PC-9 (cell line): Measurements from ENCODE around the gene PDE10A. TPM values are rescaled to one million over a fixed set of nuclear protein-coding genes. Genes with fewer than 3 reads are reported as not detected.
"Not testable (repeated sequence)": the region's sequence is repeated elsewhere in the genome, so short reads cannot be mapped to it uniquely, and the experiment has no call there.

Experiments
- BruUV-seq: library from RNA; stranded (reverse); fragments of 400-500 nt; replicated peaks from 2 replicates; lab custom pipeline; 2021; lab: Mats Ljungman, UMichigan
- CTCF ChIA-PET: fragments of 300-600 bp; sonication (Branson Sonifier 250); formaldehyde crosslinking; loops from one replicate; lab custom pipeline; 2022; ENCODE audit warnings: antibody characterized with exemption; lab: Charles Lee
- POLR2A ChIA-PET: fragments of 300-600 bp; sonication (Branson Sonifier 250); formaldehyde crosslinking; loops from one replicate; lab custom pipeline; 2022; ENCODE audit warnings: antibody characterized with exemption; ENCODE audit not compliant: unreplicated experiment; lab: Charles Lee
- DNase-seq, 2 experiments: peaks; one replicate each; pipeline versions ENCODE4 v3.0.0 to v3.0.0-alpha.2; 2015 to 2022; ENCODE audit warnings: mixed read lengths in 1 of 2
- H2AFZ ChIP-seq: fragments of 200-600 bp; sonication (generic); 2 replicates; pipeline ENCODE4 v1.8.1; 2017; ENCODE audit warnings: antibody characterized with exemption
- H3F3A ChIP-seq: fragments of 200-600 bp; sonication (generic); 2 replicates; pipeline ENCODE4 v1.8.1; 2017; ENCODE audit warnings: antibody characterized with exemption, mild to moderate bottlenecking, low read depth; ENCODE audit not compliant: insufficient read depth
- H3K27ac ChIP-seq: fragments of 200-600 bp; sonication (generic); 2 replicates; pipeline ENCODE4 v1.6.1; 2016; ENCODE audit warnings: mixed run types
- H3K27me3 ChIP-seq: fragments of 200-600 bp; sonication (generic); 2 replicates; pipeline ENCODE4 v1.6.1; 2016; ENCODE audit warnings: low read depth, mixed run types; ENCODE audit not compliant: insufficient read depth
- H3K36me3 ChIP-seq: fragments of 200-600 bp; sonication (generic); 2 replicates; pipeline ENCODE4 v1.6.1; 2016; ENCODE audit warnings: low read depth, mixed run types
- H3K4me1 ChIP-seq: fragments of 200-600 bp; sonication (generic); replicated peaks from 2 replicates; pipeline ENCODE4 v1.6.1; 2016; ENCODE audit warnings: mixed run types; ENCODE audit not compliant: insufficient read depth
- H3K4me2 ChIP-seq: fragments of 200-600 bp; sonication (generic); 2 replicates; pipeline ENCODE4 v1.6.1; 2017; ENCODE audit warnings: mixed run types
- H3K4me3 ChIP-seq: fragments of 200-600 bp; sonication (generic); 2 replicates; pipeline ENCODE4 v1.6.1; 2016; ENCODE audit warnings: mixed run types
- H3K79me2 ChIP-seq: fragments of 200-600 bp; sonication (generic); 2 replicates; pipeline ENCODE4 v1.6.1; 2017; ENCODE audit warnings: low read depth, mixed run types
- H3K9me2 ChIP-seq: fragments of 200-600 bp; sonication (generic); 2 replicates; pipeline ENCODE4 v1.8.1; 2017; ENCODE audit warnings: mild to moderate bottlenecking; ENCODE audit not compliant: insufficient read depth
- H3K9me3 ChIP-seq: fragments of 200-600 bp; sonication (generic); 2 replicates; pipeline ENCODE4 v1.8.1; 2016; ENCODE audit warnings: low read depth; ENCODE audit not compliant: insufficient read depth
- H4K20me1 ChIP-seq: fragments of 200-600 bp; sonication (generic); 2 replicates; pipeline ENCODE4 v1.8.1; 2017; ENCODE audit not compliant: insufficient read depth
- CTCF ChIP-seq: fragments of 200-600 bp; sonication (generic); conservative IDR thresholded peaks from 2 replicates; pipeline ENCODE4 v1.6.1; 2017; ENCODE audit warnings: mixed run types, antibody characterized with exemption, mild to moderate bottlenecking, moderate library complexity
- EZH2 ChIP-seq: fragments of 200-600 bp; sonication (generic); IDR thresholded peaks from 2 replicates; pipeline ENCODE4 v1.8.0; 2017; ENCODE audit warnings: antibody characterized with exemption, low read depth
- intact Hi-C: fragments of 100-400 bp; cut with micrococcal nuclease; formaldehyde crosslinking; loops from one replicate; pipeline ENCODE4 v1.10.0; 2022; ENCODE audit not compliant: unreplicated experiment
- total RNA-seq: library from RNA; stranded (reverse); gene quantifications from 2 replicates; pipeline ENCODE4 v1.2.3, GENCODE V29; 2021

The PDE10A gene
- total RNA-seq, 1 experiment from 2014 or later: not detected

DNA sequence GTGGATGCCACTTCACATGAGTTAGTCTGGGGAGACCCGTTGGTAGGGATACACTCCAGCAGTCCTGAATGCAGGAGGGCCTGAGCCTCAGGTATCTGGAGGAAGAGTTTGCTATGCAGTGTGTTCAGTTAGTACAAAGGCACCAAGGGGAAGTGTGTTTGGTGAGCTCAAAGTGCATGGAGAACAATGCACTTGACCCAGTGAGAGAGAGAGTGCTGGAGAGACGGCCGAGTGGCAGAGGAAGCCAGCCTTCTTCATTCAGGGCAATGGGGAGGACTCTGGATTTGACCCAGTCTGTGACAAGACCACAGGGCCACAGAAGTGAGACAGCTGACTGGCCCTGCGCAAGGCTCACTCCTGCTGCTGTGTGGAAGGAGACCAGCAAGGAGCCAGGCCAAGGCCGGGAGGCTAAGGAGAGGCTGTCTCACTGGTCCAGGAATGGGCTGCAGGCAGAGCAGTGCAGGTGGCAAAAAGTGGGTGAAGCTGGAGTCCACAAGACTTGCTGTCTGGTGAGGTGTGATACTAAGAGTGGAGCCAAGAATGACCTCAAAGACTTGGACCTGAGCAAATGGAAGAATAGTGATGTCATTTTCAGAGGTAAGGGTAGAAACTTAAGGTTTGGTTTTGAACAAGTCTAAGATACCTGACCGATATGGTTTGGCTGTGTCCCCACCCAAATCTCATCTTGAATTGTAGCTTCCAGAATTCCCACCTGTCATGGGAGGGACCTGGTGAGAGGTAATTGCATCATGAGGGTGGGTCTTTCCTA is 38.0 kb downstream of the PDE10A start:
- no peaks in the 10 kb centered on the region for H4K20me1 ChIP-seq
- H2AFZ ChIP-seq: no peak overlapping the region
- peaks cover under 1% of the 10 kb centered on the region; the same call in 1 of the 2 replicates for H3K4me1 ChIP-seq
- ChIA-PET CTCF (no interaction called here), POLR2A (no interaction called here)
- BruUV-seq: no TSS peak
- no peaks in the 10 kb centered on the region for H3K9me3 ChIP-seq
- TF ChIP-seq CTCF (no peak), EZH2 (no peak)
- H3K4me3 ChIP-seq: no peak overlapping the region
- no peaks in the 10 kb centered on the region for H3F3A ChIP-seq
- no peaks in the 10 kb centered on the region for H3K36me3 ChIP-seq
- intact Hi-C loops: no loop called here
- no peaks in the 10 kb centered on the region for H3K79me2 ChIP-seq
- no peaks in the 10 kb centered on the region for H3K9me2 ChIP-seq
- no peak overlapping the region for H3K27ac ChIP-seq
- no peak overlapping the region for H3K4me2 ChIP-seq
- H3K27me3 ChIP-seq: no peaks in the 10 kb centered on the region
- DNase-seq: no peak

DNA sequence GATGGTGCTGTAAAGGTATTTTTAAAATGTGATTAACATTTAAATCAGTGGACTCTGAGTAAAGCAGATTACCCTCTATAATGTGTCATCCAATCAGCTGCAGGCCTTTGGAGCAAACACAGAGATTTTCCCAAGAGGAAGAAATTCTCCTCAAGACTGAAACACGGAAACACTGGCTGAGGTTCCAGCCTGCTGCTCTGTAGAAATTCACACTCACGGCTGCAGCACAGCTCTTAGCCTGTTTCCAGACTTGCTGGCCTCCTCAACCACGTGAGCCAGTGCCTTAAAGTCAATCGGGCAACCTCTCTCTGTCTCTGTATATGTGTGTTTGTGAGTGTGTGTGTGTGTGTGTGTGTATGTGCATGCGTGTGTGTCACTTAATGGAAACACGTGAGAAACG is 41.1 kb downstream of the PDE10A start:
- Histone ChIP-seq H3K9me2 (no peaks in the 10 kb centered on the region), H3K27me3 (no peaks in the 10 kb centered on the region), H3K79me2 (no peaks in the 10 kb centered on the region)

DNA sequence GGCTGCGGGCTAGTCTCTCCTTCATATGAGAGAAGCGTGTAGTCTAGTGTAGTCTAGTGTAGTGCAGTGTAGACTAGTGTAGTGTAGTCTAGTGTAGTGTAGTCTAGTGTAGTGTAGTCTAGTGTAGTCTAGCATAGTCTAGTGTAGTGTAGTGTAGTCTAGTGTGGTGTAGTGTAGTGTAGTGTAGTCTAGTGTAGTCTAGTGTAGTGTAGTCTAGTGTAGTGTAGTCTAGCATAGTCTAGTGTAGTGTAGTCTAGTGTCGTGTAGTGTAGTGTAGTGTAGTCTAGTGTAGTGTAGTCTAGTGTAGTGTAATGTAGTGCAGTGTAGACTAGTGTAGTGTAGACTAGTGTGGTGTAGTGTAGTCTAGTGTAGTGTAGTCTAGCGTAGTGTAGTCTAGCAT is 44.1 kb downstream of the PDE10A start:
- POLR2A ChIA-PET, H3K27ac ChIP-seq, H4K20me1 ChIP-seq, H3F3A ChIP-seq, H3K4me1 ChIP-seq, DNase-seq, CTCF ChIA-PET, H2AFZ ChIP-seq, H3K9me2 ChIP-seq, intact Hi-C loops, H3K36me3 ChIP-seq, H3K9me3 ChIP-seq, H3K4me3 ChIP-seq, BruUV-seq, H3K4me2 ChIP-seq, H3K79me2 ChIP-seq, H3K27me3 ChIP-seq: not testable (repeated sequence)

More for the DNA sequence above, 41.1 kb downstream of the PDE10A start:
- Histone ChIP-seq H3K4me3 (no peak overlapping the region), H2AFZ (no peak overlapping the region), H3K4me2 (no peak overlapping the region), H3F3A (no peaks in the 10 kb centered on the region), H3K4me1 (no peaks in the 10 kb centered on the region), H3K9me3 (no peaks in the 10 kb centered on the region), H3K27ac (no peak overlapping the region), H4K20me1 (no peaks in the 10 kb centered on the region), H3K36me3 (no peaks in the 10 kb centered on the region)
- CTCF ChIA-PET: no interaction called here
- intact Hi-C loops: no loop called here
- POLR2A ChIA-PET: no interaction called here
- TF ChIP-seq CTCF: no peak
- no peak for TF ChIP-seq EZH2
- no TSS peak for BruUV-seq
- DNase-seq: no peak

DNA sequence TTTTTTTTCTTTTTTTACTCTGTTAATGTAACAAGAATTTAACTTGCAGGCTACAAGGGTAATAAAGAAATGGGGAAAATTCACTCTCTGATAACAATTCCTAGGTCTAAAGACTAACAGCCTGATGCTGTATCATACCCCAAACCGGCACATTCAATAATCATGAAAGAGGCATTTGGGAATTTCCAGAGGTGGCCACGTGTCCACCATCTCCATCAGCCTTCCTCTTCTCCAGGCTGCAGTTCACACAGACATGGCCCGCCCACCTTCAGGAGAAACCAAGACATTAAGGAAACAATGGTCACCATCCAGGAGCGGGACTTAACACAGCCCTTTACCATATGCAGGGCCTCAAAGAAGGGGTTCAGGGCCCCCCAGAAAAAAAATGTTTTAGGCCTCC is 44.8 kb downstream of the PDE10A start:
- TF ChIP-seq EZH2: no peak
- no peak for TF ChIP-seq CTCF
- intact Hi-C loops: no loop called here
- Histone ChIP-seq H3K9me3 (no peaks in the 10 kb centered on the region), H3K27me3 (no peaks in the 10 kb centered on the region), H3K27ac (no peak overlapping the region), H3K4me2 (no peak overlapping the region), H3K36me3 (no peaks in the 10 kb centered on the region), H3K4me1 (no peaks in the 10 kb centered on the region), H3K79me2 (no peaks in the 10 kb centered on the region), H3K4me3 (no peak overlapping the region), H3K9me2 (no peaks in the 10 kb centered on the region), H4K20me1 (no peaks in the 10 kb centered on the region), H3F3A (no peaks in the 10 kb centered on the region), H2AFZ (no peak overlapping the region)
- CTCF ChIA-PET: no interaction called here
- BruUV-seq: no TSS peak
- no peak for DNase-seq
- POLR2A ChIA-PET: no interaction called here
